ENCODE measurements around the gene SORBS2.
A peak's percentile ranks its signal among the peaks of the same experiment; 100 is the strongest.

Gene SORBS2

DNA sequence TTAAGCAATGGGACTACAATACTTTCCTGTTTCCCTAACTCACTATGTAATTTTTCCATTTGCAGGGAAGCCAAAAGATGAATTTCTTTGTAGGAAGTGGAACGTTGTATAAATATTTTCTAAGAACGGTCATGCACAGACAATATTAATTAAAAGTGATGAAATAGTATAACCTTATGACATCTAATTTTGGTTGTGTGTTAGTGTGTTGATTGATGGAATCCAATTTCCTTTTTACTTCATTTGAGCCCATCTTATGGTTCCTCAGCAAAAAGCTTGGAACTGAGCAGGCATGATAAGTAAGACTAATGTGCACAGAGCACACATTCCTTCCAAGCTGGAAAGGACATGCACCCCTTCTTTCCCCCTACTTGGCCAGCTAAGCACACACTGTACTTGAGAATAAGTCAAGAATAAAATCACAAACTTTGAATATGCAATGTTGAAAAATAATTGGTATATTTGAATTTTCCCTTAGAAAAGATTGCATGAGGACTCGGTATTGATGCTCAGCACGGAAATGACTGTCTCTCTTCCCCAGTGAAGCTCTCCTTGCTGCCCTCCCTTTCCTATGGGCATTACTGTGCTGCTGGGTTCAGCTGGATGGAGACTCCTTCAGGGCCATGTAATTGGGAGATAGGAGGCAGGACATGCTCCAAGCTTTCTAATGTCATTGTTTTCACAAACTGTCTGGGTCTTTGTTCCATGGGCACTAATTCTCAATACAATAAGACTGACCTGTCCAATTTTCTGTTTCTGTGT, 257.4 kb downstream of the SORBS2 start:
- Mint-ChIP-seq H3K27me3 (peaks cover 43% of the 10 kb centered on the region), H3K4me1 (ENCODE audit: low read depth) (no peaks in the 10 kb centered on the region), H3K36me3 (ENCODE audit: low read depth) (no peaks in the 10 kb centered on the region), H3K4me3 (no peak overlapping the region), H3K27ac (no peak overlapping the region), H3K9me3 (no peaks in the 10 kb centered on the region)

DNA sequence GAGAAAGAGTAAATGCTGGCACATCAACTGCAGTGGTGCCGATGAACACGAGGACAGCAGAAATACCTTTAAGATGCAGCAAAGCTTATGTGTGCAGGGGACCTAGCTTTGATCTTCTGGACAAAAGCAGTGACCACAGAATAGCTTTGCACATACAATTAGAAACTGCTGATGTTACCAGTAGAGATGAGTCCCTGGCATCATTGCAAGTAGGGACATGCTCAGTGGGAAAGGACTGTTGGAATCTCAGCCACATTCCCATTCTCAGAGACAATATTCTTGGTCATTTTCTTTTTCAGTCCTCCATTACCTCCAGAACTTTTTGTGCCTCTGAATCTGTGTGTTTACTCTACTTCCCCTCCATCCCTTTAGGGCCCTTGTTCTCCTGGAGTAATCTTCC, 259.7 kb downstream of the SORBS2 start:
- Mint-ChIP-seq H3K27ac (no peak overlapping the region), H3K27me3 (peaks cover 27% of the 10 kb centered on the region), H3K4me3 (no peak overlapping the region), H3K9me3 (no peaks in the 10 kb centered on the region), H3K4me1 (ENCODE audit: low read depth) (no peaks in the 10 kb centered on the region), H3K36me3 (ENCODE audit: low read depth) (no peaks in the 10 kb centered on the region)

DNA sequence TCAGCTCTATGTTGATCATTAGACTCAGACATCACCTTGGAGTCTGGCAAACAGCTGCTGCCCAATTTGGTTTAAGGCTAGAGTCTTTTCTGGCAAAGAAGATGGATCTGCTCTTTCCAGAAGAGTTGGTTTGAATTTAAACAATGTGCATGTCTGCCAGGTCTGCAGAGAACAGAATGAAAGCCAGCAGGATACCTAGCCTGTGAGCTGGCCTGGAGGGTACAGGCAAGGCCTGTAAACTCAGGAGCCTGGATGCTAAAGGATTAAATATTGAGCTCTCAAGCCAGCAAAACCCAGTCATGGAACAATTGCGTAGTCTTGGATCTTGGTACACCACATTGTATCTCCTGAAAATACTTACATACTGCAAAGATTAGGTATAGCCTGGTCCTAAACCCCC, 261.1 kb downstream of the SORBS2 start:
- no peaks in the 10 kb centered on the region for H3K9me3 Mint-ChIP-seq
- no peak overlapping the region for H3K27ac Mint-ChIP-seq
- peaks cover 15% of the 10 kb centered on the region for H3K27me3 Mint-ChIP-seq
- no peaks in the 10 kb centered on the region for H3K36me3 Mint-ChIP-seq (ENCODE audit: low read depth)
- no peak overlapping the region for H3K4me3 Mint-ChIP-seq
- no peaks in the 10 kb centered on the region for H3K4me1 Mint-ChIP-seq (ENCODE audit: low read depth)

DNA sequence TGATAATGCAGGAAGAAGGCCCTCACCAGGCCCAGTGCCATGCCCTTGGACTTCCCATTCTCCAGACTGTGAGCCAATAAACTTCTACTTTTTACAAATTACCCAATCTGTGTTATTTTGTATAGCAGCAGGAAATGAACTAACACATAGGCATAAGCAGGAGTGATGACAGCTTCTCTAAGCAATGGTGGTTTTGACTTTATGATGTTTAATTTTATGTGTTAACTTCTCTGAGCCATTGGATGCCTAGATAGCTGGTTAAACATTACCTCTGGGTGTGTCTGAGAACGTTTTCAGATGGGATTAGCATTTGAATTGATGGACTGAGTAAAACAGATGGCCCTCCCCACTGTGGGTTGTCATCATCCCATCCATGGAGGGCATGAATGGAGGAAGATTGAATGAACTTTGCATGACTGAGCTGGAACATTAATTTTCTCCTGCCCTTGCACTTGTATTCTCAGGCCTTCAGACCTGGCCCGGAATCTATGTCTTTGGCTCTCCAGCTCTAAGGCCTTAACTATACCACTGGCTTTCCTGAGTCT, 262.8 kb downstream of the SORBS2 start:
- no peaks in the 10 kb centered on the region for H3K9me3 Mint-ChIP-seq
- H3K27me3 Mint-ChIP-seq: peaks cover 8% of the 10 kb centered on the region
- H3K36me3 Mint-ChIP-seq (ENCODE audit: low read depth): no peaks in the 10 kb centered on the region
- H3K4me3 Mint-ChIP-seq: no peak overlapping the region
- H3K27ac Mint-ChIP-seq: no peak overlapping the region
- H3K4me1 Mint-ChIP-seq (ENCODE audit: low read depth): no peaks in the 10 kb centered on the region

DNA sequence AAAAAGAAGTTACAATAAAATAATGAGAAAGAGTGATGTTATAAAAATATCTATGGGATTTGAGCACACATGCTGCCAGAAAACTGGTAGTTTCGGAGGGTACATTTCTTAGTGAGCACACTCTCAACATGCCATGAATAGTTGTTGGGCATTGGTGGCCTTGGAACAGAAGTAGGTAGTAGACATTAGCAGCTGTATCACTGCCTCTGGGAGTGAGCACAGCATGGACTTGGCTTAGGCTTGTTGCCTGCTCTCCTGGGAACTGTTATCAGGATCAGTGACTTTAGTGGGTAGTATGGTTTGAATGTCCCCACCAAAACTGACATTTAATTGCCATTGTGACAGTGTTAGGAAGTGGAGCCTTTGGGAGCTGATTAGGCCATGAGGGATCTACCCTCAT, 263.4 kb downstream of the SORBS2 start:
- no peak overlapping the region for H3K27ac Mint-ChIP-seq
- peaks cover 8% of the 10 kb centered on the region for H3K27me3 Mint-ChIP-seq
- H3K4me3 Mint-ChIP-seq: no peak overlapping the region
- no peaks in the 10 kb centered on the region for H3K36me3 Mint-ChIP-seq (ENCODE audit: low read depth)
- no peaks in the 10 kb centered on the region for H3K9me3 Mint-ChIP-seq
- H3K4me1 Mint-ChIP-seq (ENCODE audit: low read depth): no peaks in the 10 kb centered on the region

DNA sequence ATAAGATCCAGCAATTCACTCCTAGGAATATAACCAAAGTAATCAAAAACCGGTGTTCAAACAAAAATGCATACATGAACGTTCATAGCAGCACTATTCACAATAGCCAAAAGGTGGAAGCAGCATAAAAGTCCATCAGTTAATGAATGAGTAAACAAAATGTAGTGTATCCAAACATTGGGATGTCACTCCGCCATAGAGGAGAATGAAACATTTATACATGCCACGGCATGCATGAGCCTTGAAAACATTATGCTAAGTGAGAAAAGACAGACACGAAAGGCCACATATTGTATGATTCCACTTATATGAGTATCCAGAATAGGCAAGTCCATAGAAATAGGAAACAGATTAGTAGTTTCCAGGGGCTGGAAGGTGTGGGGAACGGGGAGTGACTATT, 265.7 kb downstream of the SORBS2 start:
- Mint-ChIP-seq H3K9me3 (no peaks in the 10 kb centered on the region), H3K27me3 (peaks cover 11% of the 10 kb centered on the region), H3K27ac (no peak overlapping the region), H3K4me1 (ENCODE audit: low read depth) (no peaks in the 10 kb centered on the region), H3K36me3 (ENCODE audit: low read depth) (no peaks in the 10 kb centered on the region), H3K4me3 (no peak overlapping the region)

DNA sequence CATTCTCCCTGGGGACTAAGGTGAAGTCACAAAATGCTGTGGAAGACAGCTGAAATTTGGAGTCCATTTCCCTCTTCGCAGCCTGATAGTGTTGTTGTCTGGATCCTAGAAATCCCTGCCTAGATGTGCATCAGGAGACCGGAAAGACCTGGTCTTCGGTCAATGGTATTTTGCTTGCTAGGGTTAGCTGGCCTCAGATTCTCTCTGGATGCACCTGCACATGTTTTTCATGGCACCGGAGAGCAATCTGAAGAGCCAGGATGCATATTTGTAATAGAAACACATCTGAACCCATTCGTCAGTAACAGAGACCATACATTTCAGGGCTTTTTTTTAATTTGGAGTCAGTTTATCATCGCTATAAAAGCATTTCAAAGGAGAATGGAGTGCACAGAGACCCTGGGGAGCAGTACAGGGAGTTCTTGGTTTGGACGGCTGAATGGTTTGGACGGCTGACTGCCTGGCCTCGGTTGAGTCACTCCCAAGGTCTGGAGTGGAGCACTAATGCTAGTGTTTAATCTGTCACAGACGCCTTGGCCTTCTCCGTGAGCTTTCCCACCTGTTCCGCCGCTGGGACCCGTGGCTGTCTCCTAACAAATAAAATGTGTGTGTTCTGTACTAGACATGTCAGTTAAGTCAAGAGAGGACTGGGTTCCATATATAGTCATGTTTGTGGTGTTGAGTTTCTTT, 269.2 kb downstream of the SORBS2 start:
- Mint-ChIP-seq H3K9me3 (no peaks in the 10 kb centered on the region), H3K27me3 (peaks cover 9% of the 10 kb centered on the region), H3K27ac (no peak overlapping the region), H3K36me3 (ENCODE audit: low read depth) (no peaks in the 10 kb centered on the region), H3K4me3 (no peak overlapping the region), H3K4me1 (ENCODE audit: low read depth) (no peaks in the 10 kb centered on the region)

DNA sequence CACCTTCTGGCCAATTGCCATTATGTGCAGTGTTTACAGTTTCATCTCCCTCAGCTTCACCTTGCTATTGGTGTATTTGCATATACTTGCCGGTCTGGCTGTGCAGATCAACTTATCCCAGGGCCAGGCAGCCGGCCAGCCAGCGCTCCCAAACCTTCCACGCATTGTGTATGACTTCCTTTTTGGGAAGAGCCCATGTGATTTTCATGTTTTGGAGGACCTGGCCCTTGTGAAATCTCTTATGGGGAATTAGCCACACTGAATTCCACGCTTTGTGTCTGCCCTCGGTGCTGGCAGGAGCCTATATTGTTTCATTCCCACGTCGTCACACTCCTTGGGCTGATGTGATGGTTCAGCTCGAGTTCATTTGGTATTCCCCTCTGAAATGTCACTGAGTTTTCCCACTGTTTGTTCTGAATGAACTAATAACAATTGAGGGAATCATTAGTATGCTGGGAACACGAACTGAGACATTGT, 270.7 kb downstream of the SORBS2 start:
- Mint-ChIP-seq H3K4me1 (ENCODE audit: low read depth) (no peaks in the 10 kb centered on the region), H3K36me3 (ENCODE audit: low read depth) (no peaks in the 10 kb centered on the region), H3K9me3 (no peaks in the 10 kb centered on the region), H3K27ac (no peak overlapping the region), H3K4me3 (no peak overlapping the region), H3K27me3 (peaks cover 15% of the 10 kb centered on the region)

DNA sequence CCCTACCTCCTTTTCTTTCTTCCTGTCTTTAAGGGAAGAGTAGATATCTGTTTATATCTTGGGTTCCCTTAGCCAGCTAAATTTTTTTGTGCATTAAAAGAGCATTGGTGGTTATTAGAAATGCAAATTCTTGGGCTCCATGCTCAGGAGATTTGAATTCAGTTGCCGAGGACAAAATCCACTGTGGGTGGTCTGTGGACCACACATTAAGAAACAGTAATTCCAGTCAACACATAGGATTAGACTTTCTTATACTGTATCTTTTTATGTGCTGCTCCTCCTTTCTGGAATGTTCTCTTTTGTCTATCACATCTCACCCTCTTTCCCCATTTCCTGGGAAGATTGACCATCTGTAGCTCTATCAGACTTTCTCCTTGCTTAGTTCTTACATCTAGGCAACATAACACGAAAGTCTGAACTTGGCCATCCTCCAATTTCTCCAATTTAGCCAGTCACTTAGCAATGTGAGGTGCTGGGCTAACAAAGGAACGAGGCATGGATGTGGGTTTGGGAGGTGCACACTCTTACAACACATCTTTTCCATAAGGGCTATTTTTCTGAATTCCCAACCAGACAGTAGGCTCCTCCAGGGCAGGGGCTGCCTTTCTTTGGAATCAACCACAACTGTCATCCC, 271.4 kb downstream of the SORBS2 start:
- peaks cover 22% of the 10 kb centered on the region for H3K27me3 Mint-ChIP-seq
- no peaks in the 10 kb centered on the region for H3K36me3 Mint-ChIP-seq (ENCODE audit: low read depth)
- H3K27ac Mint-ChIP-seq: no peak overlapping the region
- no peaks in the 10 kb centered on the region for H3K9me3 Mint-ChIP-seq
- H3K4me3 Mint-ChIP-seq: no peak overlapping the region
- no peaks in the 10 kb centered on the region for H3K4me1 Mint-ChIP-seq (ENCODE audit: low read depth)

DNA sequence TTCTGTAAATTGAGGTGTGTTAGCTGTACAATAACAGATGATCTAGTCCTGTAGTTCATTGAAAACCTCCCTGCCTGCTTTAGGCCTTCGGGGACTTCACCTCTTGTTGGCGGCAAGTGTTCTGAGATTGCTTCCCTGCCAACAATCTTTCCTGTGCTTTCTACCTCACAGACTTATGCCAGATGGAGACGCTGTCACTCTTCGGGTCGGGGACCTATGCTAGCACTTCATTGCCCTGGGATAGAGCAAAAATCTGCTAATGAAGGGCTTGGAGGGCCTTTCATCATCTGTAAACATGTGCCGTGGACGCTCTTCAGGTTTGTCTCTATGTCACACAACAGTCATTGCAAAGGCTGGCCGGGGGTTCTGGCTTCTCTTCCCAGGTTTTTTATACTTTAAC, 272.0 kb downstream of the SORBS2 start:
- Mint-ChIP-seq H3K27ac (no peak overlapping the region), H3K4me1 (ENCODE audit: low read depth) (no peaks in the 10 kb centered on the region), H3K9me3 (no peaks in the 10 kb centered on the region), H3K4me3 (no peak overlapping the region), H3K36me3 (ENCODE audit: low read depth) (no peaks in the 10 kb centered on the region), H3K27me3 (peaks cover 24% of the 10 kb centered on the region)

DNA sequence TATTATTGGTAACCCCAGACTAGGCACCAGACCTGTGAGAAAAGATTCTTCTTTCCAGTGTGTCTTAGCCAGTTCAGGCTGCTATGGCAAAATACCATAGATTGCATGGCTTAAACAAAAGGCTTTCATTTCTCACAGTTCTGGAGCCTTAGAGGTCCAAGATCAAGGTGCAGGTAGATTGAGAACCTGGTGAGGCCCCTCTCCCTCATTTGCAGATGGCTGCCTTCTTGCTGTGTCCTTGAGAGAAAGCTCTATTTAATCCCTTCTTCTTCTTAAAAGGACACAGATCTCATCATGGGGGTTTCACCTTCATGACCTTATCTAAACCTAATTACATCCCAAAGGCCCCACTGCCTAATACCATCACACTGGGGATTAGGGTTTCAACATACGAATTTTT, 273.2 kb downstream of the SORBS2 start:
- H3K4me1 Mint-ChIP-seq (ENCODE audit: low read depth): peaks cover 3% of the 10 kb centered on the region
- H3K27me3 Mint-ChIP-seq: peaks cover 31% of the 10 kb centered on the region
- H3K4me3 Mint-ChIP-seq: no peak overlapping the region
- no peaks in the 10 kb centered on the region for H3K36me3 Mint-ChIP-seq (ENCODE audit: low read depth)
- no peaks in the 10 kb centered on the region for H3K9me3 Mint-ChIP-seq
- no peak overlapping the region for H3K27ac Mint-ChIP-seq

DNA sequence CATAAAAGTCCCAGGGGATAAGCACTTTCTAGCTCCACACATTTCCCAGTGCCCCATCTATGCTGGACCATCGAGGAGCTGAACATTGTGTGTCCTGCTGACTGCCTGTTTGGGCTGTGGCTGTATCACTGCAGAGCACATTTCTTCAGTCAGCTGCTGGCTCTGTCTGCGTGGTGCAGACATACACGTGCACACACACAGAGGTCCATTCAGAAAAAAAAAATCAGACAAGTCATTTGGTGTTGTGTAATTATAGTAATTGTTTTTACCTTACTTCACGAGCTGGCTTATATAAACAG, 275.6 kb downstream of the SORBS2 start:
- H3K4me1 Mint-ChIP-seq (ENCODE audit: low read depth): peaks cover 3% of the 10 kb centered on the region
- no peaks in the 10 kb centered on the region for H3K9me3 Mint-ChIP-seq
- H3K36me3 Mint-ChIP-seq (ENCODE audit: low read depth): no peaks in the 10 kb centered on the region
- no peak overlapping the region for H3K4me3 Mint-ChIP-seq
- H3K27me3 Mint-ChIP-seq: peaks cover 38% of the 10 kb centered on the region
- no peak overlapping the region for H3K27ac Mint-ChIP-seq

DNA sequence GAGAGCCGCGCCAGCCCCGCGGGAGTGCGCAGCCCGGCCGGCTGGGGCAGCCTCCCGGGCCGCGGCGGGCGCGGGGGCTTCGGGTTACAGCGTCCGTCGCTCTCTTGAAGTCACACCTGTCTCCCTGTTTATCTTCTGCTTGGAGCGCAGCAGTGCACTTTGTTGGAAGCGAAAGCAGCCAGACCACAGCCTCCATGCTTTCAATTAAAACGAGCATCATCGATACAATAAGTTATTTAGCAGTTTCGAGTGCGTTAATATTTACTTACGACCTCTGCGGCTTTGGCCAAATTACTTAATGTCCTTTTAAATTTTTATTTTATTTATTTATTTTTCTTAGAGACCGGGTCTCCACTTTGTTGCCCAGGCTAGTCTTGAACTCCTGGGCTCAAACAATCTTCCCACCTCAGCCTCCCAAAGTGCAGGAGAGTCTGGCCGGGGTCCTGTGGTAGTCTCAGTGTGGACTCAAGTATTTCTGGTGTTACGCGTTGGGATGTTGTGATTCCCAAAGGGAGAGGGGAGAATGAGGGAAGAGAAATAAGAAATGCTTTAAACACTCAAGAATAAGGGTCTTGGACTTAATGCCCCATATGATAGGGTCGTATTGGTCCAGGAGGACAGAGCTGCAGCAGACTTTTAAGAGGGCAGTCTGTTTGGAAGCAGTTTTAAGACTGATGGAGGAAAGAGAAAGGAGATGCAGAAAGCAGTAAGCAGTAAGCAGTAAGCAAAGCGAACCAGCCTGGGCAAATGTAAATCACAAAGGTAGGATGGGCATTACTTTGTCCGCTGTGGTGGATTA, 276.2 kb downstream of the SORBS2 start:
- peaks cover 39% of the 10 kb centered on the region for H3K27me3 Mint-ChIP-seq
- no peak overlapping the region for H3K27ac Mint-ChIP-seq
- H3K4me3 Mint-ChIP-seq: peak overlapping the region; percentile 42

More for the DNA sequence above, 276.2 kb downstream of the SORBS2 start:
- H3K4me1 Mint-ChIP-seq (ENCODE audit: low read depth): peaks cover 3% of the 10 kb centered on the region
- no peaks in the 10 kb centered on the region for H3K9me3 Mint-ChIP-seq
- H3K36me3 Mint-ChIP-seq (ENCODE audit: low read depth): no peaks in the 10 kb centered on the region
